Endothelial cell of umbilical vein (primary cell): ENCODE measurements around the gene OTOS. TPM values are rescaled to one million over a fixed set of nuclear protein-coding genes. Genes with fewer than 3 reads are reported as not detected.

Source experiments
- BruUV-seq: library from RNA; stranded (reverse); fragments of 400-500 nt; replicated peaks from 2 replicates; lab custom pipeline; 2021; lab: Mats Ljungman, UMichigan
- CTCF ChIA-PET: fragments of 300-600, 350-600 bp; sonication (Branson Sonifier 250); formaldehyde crosslinking; loops from one replicate; lab custom pipeline; 2021; ENCODE audit warnings: antibody characterized with exemption, inconsistent platforms; lab: Charles Lee
- POLR2A ChIA-PET: fragments of 300-600, 350-600 bp; sonication (Branson Sonifier 250); formaldehyde crosslinking; loops from one replicate; lab custom pipeline; 2021; ENCODE audit warnings: antibody characterized with exemption, inconsistent platforms; lab: Charles Lee
- DNase-seq: peaks from one replicate; pipeline ENCODE4 v3.0.0-alpha.2; 2011; ENCODE audit warnings: low read depth, low spot score
- FAIRE-seq: peaks from 2 replicates; lab custom pipeline; 2011; peaks lifted over from hg19 to GRCh38; lab: Jason Lieb, UNC
- H2AFZ ChIP-seq: 2 replicates; pipeline ENCODE4 v1.6.0; 2012; ENCODE audit warnings: low read depth, low read length, control low read depth, inconsistent platforms
- H3K27ac ChIP-seq: 2 replicates; pipeline ENCODE4 v1.5.1; 2011; ENCODE audit warnings: low read depth, mild to moderate bottlenecking, control low read depth, low read length, moderate library complexity; ENCODE audit not compliant: insufficient read depth
- H3K27me3 ChIP-seq, 2 experiments: 2 replicates each; pipeline versions ENCODE4 v1.6.0 to v1.6.1; 2011; ENCODE audit warnings: low read length in 2 of 2, mixed read lengths in 1 of 2; ENCODE audit not compliant: control insufficient read depth in 2 of 2, insufficient read depth in 2 of 2
- H3K36me3 ChIP-seq, 2 experiments: 2 replicates in 1 of 2; 3 replicates in 1 of 2; pipeline ENCODE4 v1.5.1; 2011; ENCODE audit warnings: low read length in 2 of 2, mild to moderate bottlenecking in 1 of 2, moderate library complexity in 1 of 2; ENCODE audit not compliant: control insufficient read depth in 2 of 2, insufficient read depth in 2 of 2; ENCODE audit errors: extremely low read depth in 1 of 2
- H3K4me1 ChIP-seq: 3 replicates; pipeline ENCODE4 v1.5.1; 2011; ENCODE audit warnings: mild to moderate bottlenecking, low read length; ENCODE audit not compliant: control insufficient read depth, insufficient read depth; ENCODE audit errors: extremely low read depth
- H3K4me2 ChIP-seq: 2 replicates; pipeline ENCODE4 v1.6.1; 2011; ENCODE audit warnings: low read length, control low read depth, mixed read lengths; ENCODE audit not compliant: insufficient read depth
- H3K4me3 ChIP-seq, 3 experiments: fragments of 200-600 bp in 1 of 3; sonication (generic), shearing (Covaris generic) in 1 of 3; replicated peaks in 1 of 3; 2 replicates each; pipeline ENCODE4 v1.5.1; 2011 to 2016; ENCODE audit warnings: control low read depth in 3 of 3, low read length in 3 of 3, mild to moderate bottlenecking in 2 of 3, inconsistent platforms in 1 of 3, low read depth in 1 of 3, moderate library complexity in 1 of 3; ENCODE audit not compliant: insufficient read depth in 1 of 3
- H3K79me2 ChIP-seq: 2 replicates; pipeline ENCODE4 v1.6.0; 2012; ENCODE audit warnings: low read length, inconsistent platforms; ENCODE audit not compliant: control insufficient read depth, insufficient read depth
- H3K9ac ChIP-seq: replicated peaks from 2 replicates; pipeline ENCODE3; 2011; ENCODE audit warnings: low read length, control low read depth; ENCODE audit not compliant: insufficient read depth; ENCODE audit errors: extremely low read depth
- H3K9me1 ChIP-seq: replicated peaks from 3 replicates; pipeline ENCODE4 v1.6.0; 2011; ENCODE audit warnings: mild to moderate bottlenecking, low read length; ENCODE audit not compliant: control insufficient read depth, insufficient read depth; ENCODE audit errors: extremely low read depth
- H3K9me3 ChIP-seq: replicated peaks from 2 replicates; pipeline ENCODE4 v1.5.1; 2012; ENCODE audit warnings: low read length, inconsistent platforms; ENCODE audit not compliant: control insufficient read depth, insufficient read depth
- H4K20me1 ChIP-seq: replicated peaks from 2 replicates; pipeline ENCODE3; 2011; ENCODE audit warnings: mild to moderate bottlenecking, low read length; ENCODE audit not compliant: control insufficient read depth, insufficient read depth; ENCODE audit errors: extremely low read depth
- CTCF ChIP-seq, 2 donors: IDR thresholded peaks; 1 replicate in 1 of 2; 2 replicates in 1 of 2; pipeline ENCODE4 v1.5.1; 2011; ENCODE audit warnings: low read length in 2 of 2, mild to moderate bottlenecking in 2 of 2, moderate library complexity in 2 of 2, control low read depth in 1 of 2, inconsistent platforms in 1 of 2, low read depth in 1 of 2; ENCODE audit not compliant: insufficient read depth in 1 of 2; ENCODE audit errors: extremely low read depth in 1 of 2
- EZH2 ChIP-seq: IDR thresholded peaks from 2 replicates; pipeline ENCODE4 v1.6.1; 2012; ENCODE audit warnings: borderline replicate concordance, low read depth, mild to moderate bottlenecking, moderate library complexity, low read length, inconsistent platforms; ENCODE audit not compliant: severe bottlenecking
- GATA2 ChIP-seq: IDR thresholded peaks from 2 replicates; pipeline ENCODE4 v1.7.0; 2011; ENCODE audit warnings: low read depth, mild to moderate bottlenecking, moderate library complexity, mixed read lengths, low read length; ENCODE audit not compliant: insufficient read length, insufficient read depth
- MAX ChIP-seq: IDR thresholded peaks from 2 replicates; pipeline ENCODE4 v1.6.1; 2011; ENCODE audit not compliant: insufficient read depth, insufficient read length
- MYC ChIP-seq: IDR thresholded peaks from one replicate; pipeline ENCODE4 v1.6.1; 2011; ENCODE audit warnings: mild to moderate bottlenecking, low read depth, low read length
- POLR2A ChIP-seq: IDR thresholded peaks from 2 replicates; pipeline ENCODE4 v1.6.1; 2012; ENCODE audit warnings: low read depth, mild to moderate bottlenecking, control low read depth, low read length
- POLR2AphosphoS5 ChIP-seq: IDR thresholded peaks from 2 replicates; pipeline ENCODE4 v1.6.1; 2012; ENCODE audit warnings: low read depth, mild to moderate bottlenecking, control low read depth, low read length, moderate library complexity; ENCODE audit not compliant: insufficient read depth
- dilution Hi-C: fragments of 300-500 bp; cut with MboI; formaldehyde crosslinking; loops from one replicate; pipeline ENCODE4 v1.15.0; 2019; ENCODE audit warnings: low sequenced_read_pairs; ENCODE audit not compliant: extremely low pct_ligation_motif_present
- intact Hi-C: fragments of 100-400 bp; cut with micrococcal nuclease; formaldehyde crosslinking; loops from one replicate; pipeline ENCODE4 v1.10.0; 2022
- polyA plus RNA-seq, 4 experiments: library from polyadenylated mRNA; depleted of rRNA in 3 of 4; stranded (reverse) in 3 of 4; unstranded in 1 of 4; fragments of >200 nt; gene quantifications; 2 replicates each; pipeline versions ENCODE4 v1.2.1 to v1.2.3, GENCODE V29; 2011 to 2012; ENCODE audit warnings: missing spikeins in 1 of 4
- total RNA-seq: library from RNA; stranded (reverse); gene quantifications from 2 replicates; pipeline ENCODE4 v1.2.3, GENCODE V29; 2021

OTOS gene
- total and polyA plus RNA-seq, 2 donors (not counting 3 experiments of a cell fraction or from before 2014, with no cell fraction given): not detected

- Histone ChIP-seq H3K4me3 (no peak overlapping the region), H3K27me3 (no peaks in the 10 kb centered on the region), H4K20me1 (no peaks in the 10 kb centered on the region), H3K9me1 (no peaks in the 10 kb centered on the region), H3K36me3 (peaks cover 10 to 43% of the 10 kb centered on the region in 2 experiments), H3K27ac (no peak overlapping the region), H3K9me3 (no peaks in the 10 kb centered on the region), H3K9ac (no peak overlapping the region), H3K4me2 (no peak overlapping the region), H3K4me1 (peaks cover 2% of the 10 kb centered on the region), H2AFZ (no peak overlapping the region), H3K79me2 (peaks cover 11% of the 10 kb centered on the region)
- dilution Hi-C loops (no loop called here), intact Hi-C loops (no loop called here)
- no TSS peak for BruUV-seq
- no peak for TF ChIP-seq POLR2AphosphoS5
- no peak for TF ChIP-seq CTCF (IDR thresholded peaks at IDR 0.05; ENCODE audit: extremely low read depth in 1 of 2, insufficient read depth in 1 of 2, low read depth in 1 of 2, low read length in 2 of 2)
- no peak for TF ChIP-seq GATA2
- TF ChIP-seq EZH2: no peak
- no peak for TF ChIP-seq MYC
- TF ChIP-seq MAX: no peak
- no peak for TF ChIP-seq POLR2A
- FAIRE-seq (no peak), DNase-seq (no peak)
- ChIA-PET CTCF (interaction anchor here (1.1 to 1.9 kb wide), 3 partner anchors 11 to 69 kb away, joined by 3 to 5 read pairs (median 4); partner anchors contain the start of gene OTOS), POLR2A (interaction anchor here (0.6 kb wide), 1 partner anchor 49 kb away, joined by 3 read pairs; no protein-coding TSS in a partner anchor)
Measured at GRCh38 chr2:240129731-240130392, 10.6 kb downstream of the OTOS start.
